ENCODE results near the gene TASOR2.

- no peak for TF ChIP-seq POLR2A (IDR thresholded peaks at IDR 0.05)
- no peak for TF ChIP-seq CTCF (IDR thresholded peaks at IDR 0.05)
Measured at GRCh38 chr10:5688587-5688986, 3.9 kb downstream of the TASOR2 start.
